Endothelial cell of umbilical vein (primary cell): ENCODE measurements around the gene TET2. TPM values are rescaled to one million over a fixed set of nuclear protein-coding genes. Genes with fewer than 3 reads are reported as not detected.

Source experiments
- BruUV-seq: library from RNA; stranded (reverse); fragments of 400-500 nt; replicated peaks from 2 replicates; lab custom pipeline; 2021; lab: Mats Ljungman, UMichigan
- CTCF ChIA-PET: fragments of 300-600, 350-600 bp; sonication (Branson Sonifier 250); formaldehyde crosslinking; loops from one replicate; lab custom pipeline; 2021; ENCODE audit warnings: antibody characterized with exemption, inconsistent platforms; lab: Charles Lee
- POLR2A ChIA-PET: fragments of 300-600, 350-600 bp; sonication (Branson Sonifier 250); formaldehyde crosslinking; loops from one replicate; lab custom pipeline; 2021; ENCODE audit warnings: antibody characterized with exemption, inconsistent platforms; lab: Charles Lee
- DNase-seq: peaks from one replicate; pipeline ENCODE4 v3.0.0-alpha.2; 2011; ENCODE audit warnings: low read depth, low spot score
- FAIRE-seq: peaks from 2 replicates; lab custom pipeline; 2011; peaks lifted over from hg19 to GRCh38; lab: Jason Lieb, UNC
- H2AFZ ChIP-seq: 2 replicates; pipeline ENCODE4 v1.6.0; 2012; ENCODE audit warnings: low read depth, low read length, control low read depth, inconsistent platforms
- H3K27ac ChIP-seq: 2 replicates; pipeline ENCODE4 v1.5.1; 2011; ENCODE audit warnings: low read depth, mild to moderate bottlenecking, control low read depth, low read length, moderate library complexity; ENCODE audit not compliant: insufficient read depth
- H3K27me3 ChIP-seq, 2 experiments: 2 replicates each; pipeline versions ENCODE4 v1.6.0 to v1.6.1; 2011; ENCODE audit warnings: low read length in 2 of 2, mixed read lengths in 1 of 2; ENCODE audit not compliant: control insufficient read depth in 2 of 2, insufficient read depth in 2 of 2
- H3K36me3 ChIP-seq, 2 experiments: 2 replicates in 1 of 2; 3 replicates in 1 of 2; pipeline ENCODE4 v1.5.1; 2011; ENCODE audit warnings: low read length in 2 of 2, mild to moderate bottlenecking in 1 of 2, moderate library complexity in 1 of 2; ENCODE audit not compliant: control insufficient read depth in 2 of 2, insufficient read depth in 2 of 2; ENCODE audit errors: extremely low read depth in 1 of 2
- H3K4me1 ChIP-seq: 3 replicates; pipeline ENCODE4 v1.5.1; 2011; ENCODE audit warnings: mild to moderate bottlenecking, low read length; ENCODE audit not compliant: control insufficient read depth, insufficient read depth; ENCODE audit errors: extremely low read depth
- H3K4me2 ChIP-seq: 2 replicates; pipeline ENCODE4 v1.6.1; 2011; ENCODE audit warnings: low read length, control low read depth, mixed read lengths; ENCODE audit not compliant: insufficient read depth
- H3K4me3 ChIP-seq, 3 experiments: fragments of 200-600 bp in 1 of 3; sonication (generic), shearing (Covaris generic) in 1 of 3; replicated peaks in 1 of 3; 2 replicates each; pipeline ENCODE4 v1.5.1; 2011 to 2016; ENCODE audit warnings: control low read depth in 3 of 3, low read length in 3 of 3, mild to moderate bottlenecking in 2 of 3, inconsistent platforms in 1 of 3, low read depth in 1 of 3, moderate library complexity in 1 of 3; ENCODE audit not compliant: insufficient read depth in 1 of 3
- H3K79me2 ChIP-seq: 2 replicates; pipeline ENCODE4 v1.6.0; 2012; ENCODE audit warnings: low read length, inconsistent platforms; ENCODE audit not compliant: control insufficient read depth, insufficient read depth
- H3K9ac ChIP-seq: replicated peaks from 2 replicates; pipeline ENCODE3; 2011; ENCODE audit warnings: low read length, control low read depth; ENCODE audit not compliant: insufficient read depth; ENCODE audit errors: extremely low read depth
- H3K9me1 ChIP-seq: replicated peaks from 3 replicates; pipeline ENCODE4 v1.6.0; 2011; ENCODE audit warnings: mild to moderate bottlenecking, low read length; ENCODE audit not compliant: control insufficient read depth, insufficient read depth; ENCODE audit errors: extremely low read depth
- H3K9me3 ChIP-seq: replicated peaks from 2 replicates; pipeline ENCODE4 v1.5.1; 2012; ENCODE audit warnings: low read length, inconsistent platforms; ENCODE audit not compliant: control insufficient read depth, insufficient read depth
- H4K20me1 ChIP-seq: replicated peaks from 2 replicates; pipeline ENCODE3; 2011; ENCODE audit warnings: mild to moderate bottlenecking, low read length; ENCODE audit not compliant: control insufficient read depth, insufficient read depth; ENCODE audit errors: extremely low read depth
- CTCF ChIP-seq, 2 donors: IDR thresholded peaks; 1 replicate in 1 of 2; 2 replicates in 1 of 2; pipeline ENCODE4 v1.5.1; 2011; ENCODE audit warnings: low read length in 2 of 2, mild to moderate bottlenecking in 2 of 2, moderate library complexity in 2 of 2, control low read depth in 1 of 2, inconsistent platforms in 1 of 2, low read depth in 1 of 2; ENCODE audit not compliant: insufficient read depth in 1 of 2; ENCODE audit errors: extremely low read depth in 1 of 2
- EZH2 ChIP-seq: IDR thresholded peaks from 2 replicates; pipeline ENCODE4 v1.6.1; 2012; ENCODE audit warnings: borderline replicate concordance, low read depth, mild to moderate bottlenecking, moderate library complexity, low read length, inconsistent platforms; ENCODE audit not compliant: severe bottlenecking
- FOS ChIP-seq: IDR thresholded peaks from 2 replicates; pipeline ENCODE4 v1.6.1; 2011; ENCODE audit warnings: mild to moderate bottlenecking, low read length, moderate library complexity, borderline replicate concordance; ENCODE audit not compliant: insufficient read depth
- GATA2 ChIP-seq: IDR thresholded peaks from 2 replicates; pipeline ENCODE4 v1.7.0; 2011; ENCODE audit warnings: low read depth, mild to moderate bottlenecking, moderate library complexity, mixed read lengths, low read length; ENCODE audit not compliant: insufficient read length, insufficient read depth
- JUN ChIP-seq: IDR thresholded peaks from 2 replicates; pipeline ENCODE4 v1.6.1; 2011; ENCODE audit warnings: borderline replicate concordance, low read depth; ENCODE audit not compliant: insufficient read length, insufficient read depth
- MAX ChIP-seq: IDR thresholded peaks from 2 replicates; pipeline ENCODE4 v1.6.1; 2011; ENCODE audit not compliant: insufficient read depth, insufficient read length
- MYC ChIP-seq: IDR thresholded peaks from one replicate; pipeline ENCODE4 v1.6.1; 2011; ENCODE audit warnings: mild to moderate bottlenecking, low read depth, low read length
- POLR2A ChIP-seq: IDR thresholded peaks from 2 replicates; pipeline ENCODE4 v1.6.1; 2012; ENCODE audit warnings: low read depth, mild to moderate bottlenecking, control low read depth, low read length
- POLR2AphosphoS5 ChIP-seq: IDR thresholded peaks from 2 replicates; pipeline ENCODE4 v1.6.1; 2012; ENCODE audit warnings: low read depth, mild to moderate bottlenecking, control low read depth, low read length, moderate library complexity; ENCODE audit not compliant: insufficient read depth
- dilution Hi-C: fragments of 300-500 bp; cut with MboI; formaldehyde crosslinking; loops from one replicate; pipeline ENCODE4 v1.15.0; 2019; ENCODE audit warnings: low sequenced_read_pairs; ENCODE audit not compliant: extremely low pct_ligation_motif_present
- intact Hi-C: fragments of 100-400 bp; cut with micrococcal nuclease; formaldehyde crosslinking; loops from one replicate; pipeline ENCODE4 v1.10.0; 2022
- polyA plus RNA-seq, 4 experiments: library from polyadenylated mRNA; depleted of rRNA in 3 of 4; stranded (reverse) in 3 of 4; unstranded in 1 of 4; fragments of >200 nt; gene quantifications; 2 replicates each; pipeline versions ENCODE4 v1.2.1 to v1.2.3, GENCODE V29; 2011 to 2012; ENCODE audit warnings: missing spikeins in 1 of 4
- total RNA-seq: library from RNA; stranded (reverse); gene quantifications from 2 replicates; pipeline ENCODE4 v1.2.3, GENCODE V29; 2021

Gene TET2
- total and polyA plus RNA-seq, 2 donors (not counting 3 experiments of a cell fraction or from before 2014, with no cell fraction given) = 4.8 to 17.5 TPM

GRCh38 chr4:105137121-105137875 lies 9.4 kb upstream of the TET2 start:
- Histone ChIP-seq H3K27me3 (no peaks in the 10 kb centered on the region), H3K4me2 (no peak overlapping the region), H3K4me3 (no peak overlapping the region), H3K79me2 (no peaks in the 10 kb centered on the region), H3K9me3 (no peaks in the 10 kb centered on the region), H4K20me1 (no peaks in the 10 kb centered on the region), H3K9ac (no peak overlapping the region), H3K27ac (no peak overlapping the region), H3K9me1 (no peaks in the 10 kb centered on the region), H3K36me3 (no peaks in the 10 kb centered on the region), H2AFZ (no peak overlapping the region), H3K4me1 (no peaks in the 10 kb centered on the region)
- POLR2A ChIA-PET = no interaction called here
- TF ChIP-seq JUN = no peak
- TF ChIP-seq MAX = no peak
- no peak for TF ChIP-seq POLR2AphosphoS5
- TF ChIP-seq FOS = no peak
- no peak for TF ChIP-seq MYC
- TF ChIP-seq EZH2 = no peak
- TF ChIP-seq POLR2A = no peak
- TF ChIP-seq CTCF (IDR thresholded peaks at IDR 0.05; ENCODE audit: extremely low read depth in 1 of 2, insufficient read depth in 1 of 2, low read depth in 1 of 2, low read length in 2 of 2) = no peak
- TF ChIP-seq GATA2 = no peak
- FAIRE-seq (no peak), DNase-seq (no peak)
- no TSS peak for BruUV-seq
- dilution Hi-C loops = no loop called here
- CTCF ChIA-PET = interaction anchor here (1.6 to 1.7 kb wide), 2 partner anchors 335 to 578 kb away, joined by 3 to 8 read pairs; no protein-coding TSS in a partner anchor
- intact Hi-C loops = no loop called here
